ENCODE data around the gene SLCO3A1. TPM values are rescaled to one million over a fixed set of nuclear protein-coding genes. Genes with fewer than 3 reads are reported as not detected.

Gene SLCO3A1
- total and polyA plus RNA-seq, 2 experiments from 2014 or later = 1.9 to 6.9 TPM

GRCh38 chr15:92157666-92158298, 304.3 kb downstream of the SLCO3A1 start:
- no peak overlapping the region for H3K4me3 ChIP-seq
- TF ChIP-seq EZH2phosphoT487 (IDR thresholded peaks at IDR 0.05; ENCODE audit: insufficient read depth, low read depth) = no peak
- TF ChIP-seq EZH2 (IDR thresholded peaks at IDR 0.05; ENCODE audit: insufficient read depth, poor library complexity, severe bottlenecking) = no peak
- no peaks in the 10 kb centered on the region for H3F3A ChIP-seq (ENCODE audit: insufficient read depth)
- H3K9me2 ChIP-seq (ENCODE audit: insufficient read depth) = no peaks in the 10 kb centered on the region
- 90 to 91% methylated on average over 10 of the region's 10 CpGs for WGBS, 2 experiments (ENCODE audit: low coverage in 1 of 2, low lambda C conversion rate in 2 of 2, missing lambda C conversion rate in 2 of 2)
- no peaks in the 10 kb centered on the region for H3K9me3 ChIP-seq (ENCODE audit: low read depth)
- H3K79me2 ChIP-seq (ENCODE audit: insufficient read depth) = no peaks in the 10 kb centered on the region
- H3K9ac ChIP-seq = no peak overlapping the region
- no peak for DNase-seq
- no peak overlapping the region for H3K27ac ChIP-seq
- H2AFZ ChIP-seq = no peak overlapping the region
- no peaks in the 10 kb centered on the region for H3K4me1 ChIP-seq (ENCODE audit: insufficient read depth)
- no peak overlapping the region for H3K4me2 ChIP-seq (ENCODE audit: unreplicated experiment)
- in situ Hi-C loops (cut with MboI) = no loop called here
- H3K36me3 ChIP-seq (ENCODE audit: low read depth) = no peaks in the 10 kb centered on the region
- H4K20me1 ChIP-seq (ENCODE audit: insufficient read depth) = no peaks in the 10 kb centered on the region
- no peaks in the 10 kb centered on the region for H3K27me3 ChIP-seq (replicated peaks; ENCODE audit: insufficient read depth)

GRCh38 chr15:92158426-92158825, 304.9 kb downstream of the SLCO3A1 start:
- no peaks in the 10 kb centered on the region for H3K9me2 ChIP-seq (ENCODE audit: insufficient read depth)
- H3K9ac ChIP-seq = no peak overlapping the region
- H3K4me2 ChIP-seq (ENCODE audit: unreplicated experiment) = no peak overlapping the region
- no peak overlapping the region for H3K4me3 ChIP-seq
- DNase-seq = no peak
- TF ChIP-seq EZH2 (IDR thresholded peaks at IDR 0.05; ENCODE audit: insufficient read depth, poor library complexity, severe bottlenecking) (no peak), EZH2phosphoT487 (IDR thresholded peaks at IDR 0.05; ENCODE audit: insufficient read depth, low read depth) (no peak)
- H3K36me3 ChIP-seq (ENCODE audit: low read depth) = no peaks in the 10 kb centered on the region
- H3K9me3 ChIP-seq (ENCODE audit: low read depth) = no peaks in the 10 kb centered on the region
- no peak overlapping the region for H2AFZ ChIP-seq
- H4K20me1 ChIP-seq (ENCODE audit: insufficient read depth) = no peaks in the 10 kb centered on the region
- H3K4me1 ChIP-seq (ENCODE audit: insufficient read depth) = no peaks in the 10 kb centered on the region
- 87 to 91% methylated on average over 6 of the region's 6 CpGs for WGBS, 2 experiments (ENCODE audit: low coverage in 1 of 2, low lambda C conversion rate in 2 of 2, missing lambda C conversion rate in 2 of 2)
- H3K27ac ChIP-seq = no peak overlapping the region
- no peaks in the 10 kb centered on the region for H3K27me3 ChIP-seq (replicated peaks; ENCODE audit: insufficient read depth)
- H3K79me2 ChIP-seq (ENCODE audit: insufficient read depth) = no peaks in the 10 kb centered on the region
- H3F3A ChIP-seq (ENCODE audit: insufficient read depth) = no peaks in the 10 kb centered on the region
- in situ Hi-C loops (cut with MboI) = no loop called here

DNA sequence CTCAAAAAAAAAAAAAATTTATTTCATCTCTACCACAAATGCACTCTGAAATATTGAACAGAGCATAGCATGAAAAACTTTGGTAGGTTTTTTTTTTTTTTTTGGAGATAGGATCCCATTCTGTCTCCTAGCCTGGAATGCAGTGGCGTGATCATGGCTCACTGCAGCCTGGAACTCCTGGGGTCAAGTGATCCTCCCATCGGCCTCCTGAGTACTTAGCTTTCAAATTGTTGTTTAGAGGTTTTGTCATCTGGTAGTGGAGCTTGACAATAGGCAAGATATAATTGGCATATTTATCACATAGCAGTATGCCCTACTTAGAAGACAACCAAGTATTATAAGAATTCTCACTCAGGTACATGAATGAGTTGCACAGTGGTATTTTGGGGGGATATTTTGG, 306.0 kb downstream of the SLCO3A1 start:
- Histone ChIP-seq H3K4me2 (ENCODE audit: unreplicated experiment) (no peak overlapping the region), H3K36me3 (ENCODE audit: low read depth) (no peaks in the 10 kb centered on the region), H3K27ac (no peak overlapping the region), H3K4me3 (no peak overlapping the region), H3F3A (ENCODE audit: insufficient read depth) (no peaks in the 10 kb centered on the region), H3K4me1 (ENCODE audit: insufficient read depth) (no peaks in the 10 kb centered on the region), H3K9me3 (ENCODE audit: low read depth) (no peaks in the 10 kb centered on the region), H3K9me2 (ENCODE audit: insufficient read depth) (no peaks in the 10 kb centered on the region), H2AFZ (no peak overlapping the region), H3K9ac (no peak overlapping the region), H3K27me3 (replicated peaks; ENCODE audit: insufficient read depth) (no peaks in the 10 kb centered on the region), H3K79me2 (ENCODE audit: insufficient read depth) (no peaks in the 10 kb centered on the region), H4K20me1 (ENCODE audit: insufficient read depth) (no peaks in the 10 kb centered on the region)
- no peak for DNase-seq
- in situ Hi-C loops (cut with MboI) = no loop called here
- TF ChIP-seq EZH2 (IDR thresholded peaks at IDR 0.05; ENCODE audit: insufficient read depth, poor library complexity, severe bottlenecking) = no peak
- no peak for TF ChIP-seq EZH2phosphoT487 (IDR thresholded peaks at IDR 0.05; ENCODE audit: insufficient read depth, low read depth)
- WGBS, 2 experiments (ENCODE audit: low coverage in 1 of 2, low lambda C conversion rate in 2 of 2, missing lambda C conversion rate in 2 of 2) = 89 to 90% methylated on average over 2 of the region's 2 CpGs

- Histone ChIP-seq H2AFZ (no peak overlapping the region), H3K9ac (no peak overlapping the region), H3K9me3 (ENCODE audit: low read depth) (no peaks in the 10 kb centered on the region), H3K4me1 (ENCODE audit: insufficient read depth) (no peaks in the 10 kb centered on the region), H3K27ac (no peak overlapping the region), H3K27me3 (replicated peaks; ENCODE audit: insufficient read depth) (no peaks in the 10 kb centered on the region), H3K4me2 (ENCODE audit: unreplicated experiment) (no peak overlapping the region), H3K4me3 (no peak overlapping the region), H3K36me3 (ENCODE audit: low read depth) (no peaks in the 10 kb centered on the region), H4K20me1 (ENCODE audit: insufficient read depth) (no peaks in the 10 kb centered on the region), H3K9me2 (ENCODE audit: insufficient read depth) (no peaks in the 10 kb centered on the region), H3F3A (ENCODE audit: insufficient read depth) (no peaks in the 10 kb centered on the region), H3K79me2 (ENCODE audit: insufficient read depth) (no peaks in the 10 kb centered on the region)
- WGBS, 2 experiments (ENCODE audit: low coverage in 1 of 2, low lambda C conversion rate in 2 of 2, missing lambda C conversion rate in 2 of 2) = 66 to 70% methylated on average over 15 of the region's 15 CpGs
- no peak for DNase-seq
- TF ChIP-seq EZH2 (IDR thresholded peaks at IDR 0.05; ENCODE audit: insufficient read depth, poor library complexity, severe bottlenecking) (no peak), EZH2phosphoT487 (IDR thresholded peaks at IDR 0.05; ENCODE audit: insufficient read depth, low read depth) (no peak)
- in situ Hi-C loops (cut with MboI) = no loop called here
Observed at GRCh38 chr15:92159906-92160841, 306.7 kb downstream of the SLCO3A1 start.

Measured in GM23248 (cell line).